HG03521 (cell line): ENCODE data around the gene P4HA1.

Experiments
- ATAC-seq: cut with Tn5 transposase; IDR thresholded peaks from one replicate; pipeline ENCODE4 v1.9.1; 2021; ENCODE audit warnings: mild to moderate bottlenecking, moderate library complexity; ENCODE audit not compliant: unreplicated experiment

The P4HA1 gene

GRCh38 chr10:73094986-73095480, 1.6 kb downstream of the P4HA1 start:
- no peak for ATAC-seq

DNA sequence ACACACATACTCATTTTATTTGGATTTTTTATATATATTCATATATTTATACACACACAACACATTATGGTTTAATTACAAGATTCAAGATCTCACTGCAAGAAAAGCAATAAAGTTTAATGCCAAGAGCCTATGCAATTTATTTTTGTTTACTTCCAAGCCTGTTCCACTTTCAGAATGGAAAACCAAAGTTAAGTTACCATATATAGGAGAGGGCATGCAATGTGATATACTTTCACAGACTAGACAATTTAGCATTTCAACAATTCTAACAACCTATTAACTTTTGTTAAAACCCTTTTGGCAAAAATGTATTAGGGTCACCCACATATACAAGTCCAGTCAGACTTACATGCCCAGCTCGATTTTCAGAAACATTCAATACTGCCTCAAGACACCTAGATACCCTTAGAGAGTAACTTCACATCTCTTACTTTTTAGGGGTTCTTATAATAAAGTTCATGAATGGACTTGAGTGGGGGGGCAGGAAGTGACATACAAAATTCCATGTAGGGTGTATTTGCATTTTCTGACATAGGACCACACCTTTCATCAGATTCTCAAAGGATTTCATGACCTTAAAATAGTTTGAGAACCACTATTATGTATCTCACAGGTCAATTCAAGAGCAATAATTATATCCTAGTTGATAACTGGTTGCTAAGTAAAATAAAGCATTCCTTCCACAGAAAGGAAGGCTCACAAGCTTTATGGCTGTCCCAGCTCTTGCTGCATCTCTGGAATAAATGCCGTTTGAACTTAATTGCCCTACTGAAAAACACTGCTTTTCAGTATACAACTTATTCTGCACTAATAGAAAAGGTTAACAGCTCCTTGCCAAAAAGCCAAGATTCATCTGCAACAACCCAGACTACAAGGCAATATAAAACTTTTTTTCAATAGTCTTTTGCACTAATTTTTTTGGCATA, 2.5 kb downstream of the P4HA1 start:
- ATAC-seq = no peak

- ATAC-seq = no peak
Observed at GRCh38 chr10:73092830-73093229, 3.8 kb downstream of the P4HA1 start.

GRCh38 chr10:73088304-73088703, 8.4 kb downstream of the P4HA1 start:
- no peak for ATAC-seq

GRCh38 chr10:73086816-73087215, 9.8 kb downstream of the P4HA1 start:
- ATAC-seq = no peak

DNA sequence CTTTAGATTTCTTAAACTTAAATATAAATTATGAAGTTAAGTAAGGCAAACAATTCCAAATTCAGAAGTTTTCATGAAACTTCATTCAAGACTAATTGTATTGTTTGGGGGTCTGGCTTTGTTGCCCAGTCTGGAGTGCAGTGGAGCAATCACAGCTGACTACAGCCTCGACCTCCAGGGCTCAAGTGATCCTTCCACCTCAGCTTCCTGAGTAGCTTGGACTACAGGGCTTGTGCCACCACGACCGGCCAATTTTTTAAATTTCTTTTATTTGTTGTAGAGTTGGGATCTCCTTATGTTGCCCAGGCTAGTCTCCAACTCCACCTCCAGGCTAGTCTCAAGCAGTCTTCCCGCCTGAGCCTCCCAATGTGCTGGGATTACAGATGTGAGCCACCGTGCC, 12.5 kb downstream of the P4HA1 start:
- no peak for ATAC-seq

DNA sequence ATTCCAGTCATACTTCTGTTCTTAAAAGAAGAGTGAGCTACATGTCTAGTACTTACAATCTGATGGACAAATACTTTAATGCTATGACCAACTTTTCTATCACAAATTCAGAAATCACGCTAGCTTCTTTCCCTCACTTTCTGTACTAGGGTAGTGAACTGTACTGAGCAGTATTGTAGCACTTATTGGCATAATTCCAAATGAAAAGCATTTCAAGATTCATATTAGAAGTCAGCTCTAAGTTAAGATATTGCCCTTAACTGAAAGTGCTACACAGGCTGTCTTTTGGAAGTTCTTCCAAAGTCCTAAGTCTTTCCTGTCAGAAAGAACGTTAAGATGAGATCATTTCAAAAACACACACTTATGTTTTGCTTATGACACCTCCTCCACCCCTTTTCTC, 13.4 kb downstream of the P4HA1 start:
- ATAC-seq = no peak

- ATAC-seq = no peak
Observed at GRCh38 chr10:73079779-73080541, 16.7 kb downstream of the P4HA1 start.

DNA sequence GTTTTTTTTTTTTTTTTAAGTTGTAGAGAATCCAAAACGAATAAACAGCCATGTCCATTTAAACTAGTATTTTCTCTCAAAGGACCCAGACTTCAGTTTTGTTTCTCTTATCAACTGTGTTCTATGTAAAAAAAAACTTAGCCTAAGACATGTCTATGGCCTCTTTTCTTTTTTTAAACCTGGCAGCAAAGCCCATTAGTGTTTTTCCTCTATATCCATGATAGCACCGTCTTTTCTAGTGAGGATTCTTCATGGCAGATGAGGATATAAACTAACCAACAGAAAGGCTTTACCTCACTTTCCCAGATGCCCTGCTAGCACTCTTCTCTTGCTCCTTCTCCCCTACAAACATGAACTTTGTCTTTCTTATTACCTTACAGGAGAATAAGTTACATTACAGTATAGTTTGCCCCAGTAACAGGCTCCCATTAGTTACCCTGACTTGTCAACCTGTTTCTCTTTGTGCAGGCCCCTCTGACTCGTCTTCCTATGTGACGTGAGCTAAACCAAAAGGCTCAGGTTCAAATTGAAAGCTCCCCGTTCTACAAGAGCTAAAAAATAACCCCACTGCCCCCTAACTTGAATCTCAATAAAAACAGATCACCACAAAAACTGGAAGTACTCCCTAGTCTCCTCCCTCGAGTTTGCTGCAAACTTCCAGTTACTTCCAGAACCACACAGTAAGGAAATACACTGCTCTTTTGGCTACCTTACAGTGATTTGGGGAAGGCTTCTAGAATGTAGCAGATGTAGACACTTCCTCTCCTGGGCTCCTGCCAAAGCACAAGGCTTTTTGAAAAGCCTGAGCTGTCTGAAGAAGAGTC, 20.1 kb downstream of the P4HA1 start:
- ATAC-seq = no peak

DNA sequence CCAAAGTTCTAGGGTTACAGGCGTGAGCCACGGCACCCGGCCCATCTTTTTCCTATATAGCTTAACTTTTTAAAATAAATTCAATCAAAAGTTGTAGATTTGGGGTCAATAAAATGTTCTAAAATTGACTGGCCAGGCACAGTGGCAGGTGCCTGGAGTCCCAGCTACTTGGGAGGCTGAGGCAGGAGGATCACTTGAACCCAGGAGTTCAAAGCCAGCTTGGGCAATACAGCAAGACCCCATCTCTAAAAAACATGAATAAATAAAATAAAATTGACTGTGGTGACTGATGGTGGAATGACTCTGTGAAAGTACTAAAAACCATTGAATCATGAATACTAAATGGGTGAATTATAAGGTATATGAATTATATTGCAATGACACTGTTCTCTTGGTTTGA, 20.8 kb downstream of the P4HA1 start:
- no peak for ATAC-seq

DNA sequence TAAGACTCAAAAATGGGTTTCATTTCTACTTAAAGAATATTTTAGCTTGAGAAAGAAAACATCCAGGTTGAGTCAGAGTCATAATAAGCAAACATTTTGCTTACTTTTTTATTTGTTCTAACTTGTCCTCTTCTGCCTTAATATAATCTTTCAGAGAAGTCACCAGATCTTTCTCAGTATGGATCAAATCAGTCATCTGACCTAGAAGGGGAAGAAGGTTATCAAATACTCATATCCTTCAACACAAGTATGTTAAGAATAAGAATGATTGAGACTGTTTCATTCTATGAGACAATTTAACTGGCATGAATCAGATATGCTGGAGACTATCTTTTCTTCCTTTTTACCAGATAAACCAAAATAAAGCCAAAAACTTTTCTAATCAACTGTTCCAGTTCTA, 23.0 kb downstream of the P4HA1 start:
- no peak for ATAC-seq

DNA sequence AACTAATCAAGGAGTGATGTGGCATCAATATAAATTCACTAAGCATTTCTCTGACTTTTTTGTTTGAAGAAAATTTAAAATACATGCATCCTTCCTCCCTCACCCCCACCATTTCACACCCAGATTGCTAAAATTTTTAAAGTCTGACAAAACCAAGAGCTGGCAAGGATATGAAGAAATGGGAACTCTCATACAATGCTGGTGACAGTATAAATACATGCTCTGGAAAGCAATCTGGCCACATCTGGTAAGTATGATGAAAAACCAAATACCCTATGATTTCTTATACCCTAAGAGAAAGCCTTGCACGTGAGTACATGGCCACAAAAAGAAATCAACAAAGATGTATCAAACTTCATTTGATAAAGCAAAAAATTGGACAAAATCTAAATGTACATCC, 31.2 kb downstream of the P4HA1 start:
- no peak for ATAC-seq

DNA sequence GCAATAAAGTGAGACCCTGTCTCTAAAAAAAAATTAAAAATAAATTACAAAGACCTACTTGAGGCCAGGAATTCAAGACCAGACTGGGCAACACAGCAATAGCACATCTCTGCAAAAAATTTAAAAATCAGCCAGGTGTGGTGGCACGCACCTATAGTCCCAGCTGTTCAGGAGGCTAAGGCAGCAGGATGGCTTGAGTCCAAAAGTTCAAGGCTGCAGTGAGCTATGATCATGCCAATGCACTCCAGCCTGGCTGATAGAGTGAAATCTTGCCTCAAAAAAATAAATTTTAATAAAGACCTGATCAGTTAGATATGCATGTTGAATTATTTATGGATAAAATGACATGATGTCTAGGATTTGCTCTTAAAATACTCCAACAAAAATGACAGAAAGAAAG, 34.9 kb downstream of the P4HA1 start:
- ATAC-seq = no peak

DNA sequence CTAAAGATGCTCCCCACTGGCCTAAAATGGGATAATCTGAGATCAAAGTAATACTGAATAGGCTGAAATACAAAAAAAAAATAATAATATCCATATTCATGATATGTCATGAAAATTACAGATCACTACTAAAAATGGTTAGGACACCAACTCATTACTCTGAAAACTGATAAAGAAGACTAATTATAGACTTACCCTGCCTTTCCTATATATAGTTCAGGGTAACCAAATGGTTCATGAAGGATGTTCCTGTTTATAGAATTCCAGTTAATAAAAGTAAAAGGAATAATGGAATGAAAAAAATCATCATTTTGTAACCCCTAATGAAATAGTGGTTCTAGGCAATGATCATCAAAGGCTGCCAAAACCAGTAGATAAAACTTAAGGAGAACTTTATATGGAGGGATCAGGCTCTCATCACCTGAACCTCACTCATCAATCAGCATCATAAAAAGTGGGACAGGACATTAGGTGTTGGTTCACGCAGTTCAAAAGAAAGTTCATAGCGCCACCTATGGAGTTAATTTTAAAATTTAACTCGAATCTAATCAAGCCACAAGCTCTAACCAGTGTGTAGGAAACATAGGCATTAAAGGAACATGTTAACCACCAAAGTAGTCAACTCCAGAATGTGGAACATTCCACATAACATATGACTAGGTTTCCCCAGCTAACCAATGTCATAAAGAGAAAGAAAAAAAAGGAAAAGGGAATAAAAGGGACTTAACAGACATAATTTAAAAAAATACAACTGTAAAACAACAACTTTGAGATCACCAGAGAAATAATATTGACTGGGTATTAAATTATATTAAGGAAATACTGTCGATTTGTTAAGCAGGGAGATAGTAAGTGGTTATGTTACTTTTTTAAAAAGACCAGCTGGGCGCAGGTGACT, 35.7 kb downstream of the P4HA1 start:
- ATAC-seq = no peak

DNA sequence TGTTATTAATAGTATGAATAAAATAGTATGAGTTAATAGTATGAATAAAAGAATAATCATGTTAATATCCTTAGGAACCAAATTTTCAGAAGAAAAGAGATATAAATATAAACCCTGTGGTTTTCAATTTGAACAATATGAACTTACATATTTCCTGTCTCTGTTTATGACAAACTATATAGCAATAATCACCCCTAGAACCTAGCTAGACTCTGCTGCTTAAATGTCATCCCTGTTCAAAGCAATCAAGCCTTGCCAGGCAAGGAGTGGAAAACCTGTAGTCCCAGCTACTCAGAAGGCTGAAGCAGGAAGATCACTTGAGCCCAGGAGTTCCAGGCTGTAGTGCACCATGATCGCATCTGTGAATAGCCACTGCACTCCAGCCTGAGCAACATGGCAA, 36.5 kb downstream of the P4HA1 start:
- no peak for ATAC-seq

- no peak for ATAC-seq
Observed at GRCh38 chr10:73058057-73058591, 38.5 kb downstream of the P4HA1 start.

GRCh38 chr10:73054286-73054685, 42.4 kb downstream of the P4HA1 start:
- ATAC-seq = peak; percentile 86

DNA sequence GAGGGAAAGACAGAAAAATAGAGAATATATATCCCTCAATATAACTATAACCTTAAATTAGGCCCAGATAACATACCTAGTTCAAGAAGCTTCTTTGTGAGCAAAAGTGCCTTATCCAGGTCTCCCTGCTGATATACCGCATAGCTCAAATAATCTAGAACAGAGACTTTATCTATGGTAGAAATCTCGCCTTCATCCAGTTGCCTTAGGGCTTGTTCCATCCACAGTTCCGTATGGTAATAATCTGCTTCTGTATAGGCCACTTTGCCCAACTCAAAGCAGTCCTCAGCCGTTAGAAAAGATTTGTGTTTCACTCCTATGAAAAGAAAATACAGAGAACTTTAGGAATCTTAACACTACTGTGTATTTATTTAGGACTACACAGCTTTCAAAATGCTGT, 43.4 kb downstream of the P4HA1 start:
- no peak for ATAC-seq

- ATAC-seq = no peak
Observed at GRCh38 chr10:73044378-73045285, 52.0 kb downstream of the P4HA1 start.
